Measurements from ENCODE around the gene THSD7B. TPM values are rescaled to one million over a fixed set of nuclear protein-coding genes. Genes with fewer than 3 reads are reported as not detected.

Gene THSD7B
- total RNA-seq, 1 donor from 2014 or later = not detected

DNA sequence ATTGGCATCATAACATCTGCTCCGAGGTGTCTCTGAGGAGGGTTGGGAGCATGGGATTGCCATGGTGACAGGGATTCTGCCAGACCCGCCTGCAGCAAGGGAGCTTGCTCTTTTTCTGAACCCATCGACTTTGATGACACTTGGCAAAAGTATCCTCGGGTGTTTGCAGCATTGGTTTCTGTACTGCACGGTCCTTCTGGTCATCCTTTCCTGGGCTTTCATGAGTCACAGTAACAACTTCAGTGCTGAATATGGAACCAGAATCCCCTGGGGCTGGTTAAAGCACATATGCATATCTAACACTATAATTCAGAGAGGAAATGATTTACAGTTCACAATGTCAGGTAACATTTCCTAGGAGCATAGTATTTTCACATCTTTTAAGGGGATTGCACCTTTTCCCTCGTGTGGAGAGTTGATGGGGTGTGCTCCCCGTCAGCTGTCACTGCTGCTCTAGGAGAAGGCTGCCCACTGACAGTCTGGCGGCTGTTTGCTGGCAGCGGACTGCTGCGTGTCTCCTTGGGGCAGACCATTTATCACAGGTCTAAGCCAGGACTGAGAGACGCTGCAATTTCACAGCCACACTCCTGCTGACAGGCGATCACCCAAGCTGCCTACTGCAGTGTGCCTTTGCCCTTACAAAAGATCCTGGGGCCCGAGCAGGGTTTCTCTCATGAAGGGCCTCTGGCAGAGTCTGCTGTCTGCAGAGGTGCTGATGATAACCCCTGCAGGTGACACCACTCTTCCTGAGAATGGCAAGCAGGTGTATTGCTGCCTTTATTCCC lies 425.3 kb downstream of the THSD7B start:
- Mint-ChIP-seq H3K4me1 (ENCODE audit: unreplicated experiment) (peaks cover 13% of the 10 kb centered on the region), H3K4me3 (ENCODE audit: unreplicated experiment) (no peak overlapping the region), H3K9me3 (ENCODE audit: unreplicated experiment) (no peaks in the 10 kb centered on the region), H3K27me3 (ENCODE audit: unreplicated experiment) (no peaks in the 10 kb centered on the region), H3K36me3 (ENCODE audit: unreplicated experiment) (no peaks in the 10 kb centered on the region), H3K27ac (ENCODE audit: unreplicated experiment) (no peak overlapping the region)
- TF ChIP-seq, protein P1, sequence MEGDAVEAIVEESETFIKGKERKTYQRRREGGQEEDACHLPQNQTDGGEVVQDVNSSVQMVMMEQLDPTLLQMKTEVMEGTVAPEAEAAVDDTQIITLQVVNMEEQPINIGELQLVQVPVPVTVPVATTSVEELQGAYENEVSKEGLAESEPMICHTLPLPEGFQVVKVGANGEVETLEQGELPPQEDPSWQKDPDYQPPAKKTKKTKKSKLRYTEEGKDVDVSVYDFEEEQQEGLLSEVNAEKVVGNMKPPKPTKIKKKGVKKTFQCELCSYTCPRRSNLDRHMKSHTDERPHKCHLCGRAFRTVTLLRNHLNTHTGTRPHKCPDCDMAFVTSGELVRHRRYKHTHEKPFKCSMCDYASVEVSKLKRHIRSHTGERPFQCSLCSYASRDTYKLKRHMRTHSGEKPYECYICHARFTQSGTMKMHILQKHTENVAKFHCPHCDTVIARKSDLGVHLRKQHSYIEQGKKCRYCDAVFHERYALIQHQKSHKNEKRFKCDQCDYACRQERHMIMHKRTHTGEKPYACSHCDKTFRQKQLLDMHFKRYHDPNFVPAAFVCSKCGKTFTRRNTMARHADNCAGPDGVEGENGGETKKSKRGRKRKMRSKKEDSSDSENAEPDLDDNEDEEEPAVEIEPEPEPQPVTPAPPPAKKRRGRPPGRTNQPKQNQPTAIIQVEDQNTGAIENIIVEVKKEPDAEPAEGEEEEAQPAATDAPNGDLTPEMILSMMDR (IDR thresholded peaks at IDR 0.05) = no peak
- no peak for DNase-seq (ENCODE audit: extremely low spot score, unreplicated experiment)

DNA sequence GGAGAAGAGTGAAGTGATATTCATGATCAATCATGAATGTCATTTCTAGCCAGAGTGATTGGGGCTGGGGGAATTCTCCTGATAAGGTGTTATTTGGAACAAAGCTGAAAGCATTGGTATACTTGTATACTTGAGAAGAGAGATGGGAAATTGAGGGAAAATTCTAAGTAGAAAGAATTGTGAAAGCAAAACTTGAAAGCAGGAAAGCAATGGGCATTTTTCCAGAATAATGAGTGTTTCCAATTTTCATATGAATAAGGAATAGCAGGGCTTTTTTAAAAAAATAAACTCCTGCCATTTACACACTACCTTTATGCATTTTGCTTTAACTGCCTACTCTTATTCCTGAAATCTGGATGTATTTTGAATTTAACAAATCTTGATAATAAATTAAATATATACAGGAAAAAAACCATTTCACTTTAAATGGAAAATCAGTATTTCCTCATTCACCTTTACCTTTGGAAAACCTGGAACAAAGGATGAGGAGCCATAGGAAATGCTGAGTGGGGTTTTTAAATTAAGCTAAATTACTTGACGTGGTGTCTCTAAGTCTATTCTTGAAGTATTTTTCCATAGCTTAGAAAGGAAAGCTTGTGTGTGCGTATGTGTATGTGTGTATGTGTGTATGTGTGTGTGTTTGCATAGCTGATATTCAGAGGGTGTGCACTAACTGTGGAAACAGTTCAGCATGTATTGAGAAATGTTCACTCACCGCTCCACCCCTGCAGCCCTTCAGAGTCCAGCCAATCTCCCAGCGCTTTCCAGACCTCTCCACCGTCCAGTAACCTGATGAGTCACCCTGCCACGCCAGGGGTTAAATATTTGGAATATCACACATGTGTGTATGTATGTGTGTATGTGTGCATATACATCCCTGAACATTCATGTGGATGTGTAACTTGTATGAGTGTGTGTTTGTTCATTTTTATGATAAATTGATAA lies 427.3 kb downstream of the THSD7B start:
- Mint-ChIP-seq H3K36me3 (ENCODE audit: unreplicated experiment) (no peaks in the 10 kb centered on the region), H3K4me3 (ENCODE audit: unreplicated experiment) (no peak overlapping the region), H3K27me3 (ENCODE audit: unreplicated experiment) (peaks cover 2% of the 10 kb centered on the region), H3K9me3 (ENCODE audit: unreplicated experiment) (no peaks in the 10 kb centered on the region), H3K4me1 (ENCODE audit: unreplicated experiment) (peaks cover 13% of the 10 kb centered on the region), H3K27ac (ENCODE audit: unreplicated experiment) (no peak overlapping the region)
- TF ChIP-seq, protein P1 (IDR thresholded peaks at IDR 0.05) = no peak
- DNase-seq (ENCODE audit: extremely low spot score, unreplicated experiment) = no peak

DNA sequence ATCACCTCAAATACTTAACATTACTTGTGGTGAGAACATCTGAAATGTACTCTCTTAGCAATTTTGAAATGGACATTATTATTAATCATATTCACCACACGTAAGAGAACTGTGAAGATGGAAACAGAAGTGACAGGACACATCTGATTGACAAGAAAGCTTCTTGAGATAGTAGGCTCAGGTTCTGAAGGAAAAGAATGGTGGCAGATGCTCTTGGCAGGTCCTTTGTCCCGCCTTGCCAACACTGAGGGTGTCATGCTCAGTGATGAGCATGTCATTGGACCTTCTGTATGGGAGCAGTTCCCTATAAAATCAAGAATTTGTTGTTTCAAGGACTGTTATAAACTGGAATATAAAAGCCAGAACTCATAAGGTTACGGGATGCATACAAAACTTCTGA lies 428.1 kb downstream of the THSD7B start:
- H3K27ac Mint-ChIP-seq (ENCODE audit: unreplicated experiment) = no peak overlapping the region
- peaks cover 2% of the 10 kb centered on the region for H3K27me3 Mint-ChIP-seq (ENCODE audit: unreplicated experiment)
- no peaks in the 10 kb centered on the region for H3K9me3 Mint-ChIP-seq (ENCODE audit: unreplicated experiment)
- H3K36me3 Mint-ChIP-seq (ENCODE audit: unreplicated experiment) = no peaks in the 10 kb centered on the region
- no peak overlapping the region for H3K4me3 Mint-ChIP-seq (ENCODE audit: unreplicated experiment)
- peaks cover 13% of the 10 kb centered on the region for H3K4me1 Mint-ChIP-seq (ENCODE audit: unreplicated experiment)
- DNase-seq (ENCODE audit: extremely low spot score, unreplicated experiment) = no peak
- TF ChIP-seq, protein P1 (IDR thresholded peaks at IDR 0.05) = no peak

DNA sequence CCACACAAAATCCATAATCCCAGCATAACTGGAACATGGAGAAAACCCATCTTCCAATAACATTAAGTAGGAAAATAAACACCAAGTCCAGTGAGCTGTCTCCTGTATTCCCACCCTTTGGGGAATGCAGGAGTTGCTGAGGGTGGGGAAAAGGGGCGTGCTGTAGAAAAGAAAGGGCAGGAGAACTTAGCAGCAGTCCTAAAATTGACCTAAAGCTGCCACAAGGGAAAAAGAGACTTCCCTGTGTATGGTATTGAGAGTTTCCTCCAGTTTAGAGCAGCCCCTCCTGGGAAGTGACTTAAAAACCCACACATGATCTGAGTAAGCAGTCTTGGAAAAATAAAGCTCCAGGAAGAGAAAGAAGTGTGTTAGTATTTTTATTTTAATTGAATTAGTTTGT lies 428.8 kb downstream of the THSD7B start:
- Mint-ChIP-seq H3K9me3 (ENCODE audit: unreplicated experiment) (no peaks in the 10 kb centered on the region), H3K4me3 (ENCODE audit: unreplicated experiment) (no peak overlapping the region), H3K27ac (ENCODE audit: unreplicated experiment) (no peak overlapping the region), H3K27me3 (ENCODE audit: unreplicated experiment) (peaks cover 2% of the 10 kb centered on the region), H3K36me3 (ENCODE audit: unreplicated experiment) (no peaks in the 10 kb centered on the region), H3K4me1 (ENCODE audit: unreplicated experiment) (peaks cover 13% of the 10 kb centered on the region)
- no peak for DNase-seq (ENCODE audit: extremely low spot score, unreplicated experiment)
- TF ChIP-seq, protein P1 (IDR thresholded peaks at IDR 0.05) = no peak

DNA sequence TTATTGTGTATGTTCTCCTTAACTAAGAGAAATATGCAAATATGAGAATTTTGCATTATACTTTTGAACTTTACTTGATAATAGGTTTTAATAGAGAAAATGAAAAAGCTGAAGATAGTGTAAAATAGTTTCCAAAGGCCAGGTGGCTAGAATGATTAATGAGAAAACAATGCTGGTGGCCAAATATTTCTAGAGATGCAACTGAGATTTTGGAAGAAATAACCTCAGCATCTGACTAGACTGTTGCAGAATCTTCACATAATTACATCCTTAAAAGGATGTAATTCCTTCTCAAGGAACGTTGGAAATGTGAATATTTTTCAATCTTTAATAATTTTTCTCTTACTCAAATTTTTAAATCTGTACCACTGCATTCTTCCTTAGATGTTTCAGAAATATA lies 434.4 kb downstream of the THSD7B start:
- peaks cover 15% of the 10 kb centered on the region for H3K27me3 Mint-ChIP-seq (ENCODE audit: unreplicated experiment)
- DNase-seq (ENCODE audit: extremely low spot score, unreplicated experiment) = no peak
- H3K4me3 Mint-ChIP-seq (ENCODE audit: unreplicated experiment) = no peak overlapping the region

More for the DNA sequence above, 434.4 kb downstream of the THSD7B start:
- no peaks in the 10 kb centered on the region for H3K36me3 Mint-ChIP-seq (ENCODE audit: unreplicated experiment)
- TF ChIP-seq, protein P1 (IDR thresholded peaks at IDR 0.05) = no peak
- H3K9me3 Mint-ChIP-seq (ENCODE audit: unreplicated experiment) = no peaks in the 10 kb centered on the region
- peaks cover 2% of the 10 kb centered on the region for H3K4me1 Mint-ChIP-seq (ENCODE audit: unreplicated experiment)
- no peak overlapping the region for H3K27ac Mint-ChIP-seq (ENCODE audit: unreplicated experiment)

All from osteocyte (in vitro differentiated cells).